Large intestine (tissue), 3 donors: ENCODE results near the gene FGF3. TPM values are rescaled to one million over a fixed set of nuclear protein-coding genes. Genes with fewer than 3 reads are reported as not detected.

Experiments used
- DNase-seq, 2 donors: peaks; one replicate each; pipeline versions ENCODE4 v3.0.0 to v3.0.0-alpha.2; 2013
- H3K27ac ChIP-seq: one replicate; pipeline ENCODE4 v1.5.1; 2013; ENCODE audit warnings: low read length
- H3K27me3 ChIP-seq: 2 replicates; pipeline ENCODE4 v1.6.1; 2013; ENCODE audit warnings: low read length; ENCODE audit not compliant: control insufficient read depth, insufficient read depth
- H3K36me3 ChIP-seq: 2 replicates; pipeline ENCODE4 v1.6.1; 2013; ENCODE audit warnings: low read length; ENCODE audit not compliant: control insufficient read depth, insufficient read depth
- H3K4me1 ChIP-seq: one replicate; pipeline ENCODE4 v1.6.1; 2013; ENCODE audit warnings: low read length; ENCODE audit not compliant: control insufficient read depth, insufficient read depth
- H3K4me3 ChIP-seq: one replicate; pipeline ENCODE4 v1.5.1; 2013; ENCODE audit warnings: low read length
- H3K9me3 ChIP-seq: one replicate; pipeline ENCODE4 v1.6.1; 2013; ENCODE audit warnings: mild to moderate bottlenecking, low read depth, low read length, moderate library complexity; ENCODE audit not compliant: control insufficient read depth
- WGBS: methylation state at CpG from one replicate; pipeline ENCODE4 v1.1.5; 2013; ENCODE audit warnings: low lambda C conversion rate; ENCODE audit not compliant: insufficient coverage; 5-methylcytosine and 5-hydroxymethylcytosine counted together
- polyA plus RNA-seq: library from polyadenylated mRNA; unstranded; fragments of 120-200 nt; gene quantifications from one replicate; pipeline ENCODE4 v1.2.1, GENCODE V29; 2013

Gene FGF3
- polyA plus RNA-seq, 1 donor, result not detected

DNA sequence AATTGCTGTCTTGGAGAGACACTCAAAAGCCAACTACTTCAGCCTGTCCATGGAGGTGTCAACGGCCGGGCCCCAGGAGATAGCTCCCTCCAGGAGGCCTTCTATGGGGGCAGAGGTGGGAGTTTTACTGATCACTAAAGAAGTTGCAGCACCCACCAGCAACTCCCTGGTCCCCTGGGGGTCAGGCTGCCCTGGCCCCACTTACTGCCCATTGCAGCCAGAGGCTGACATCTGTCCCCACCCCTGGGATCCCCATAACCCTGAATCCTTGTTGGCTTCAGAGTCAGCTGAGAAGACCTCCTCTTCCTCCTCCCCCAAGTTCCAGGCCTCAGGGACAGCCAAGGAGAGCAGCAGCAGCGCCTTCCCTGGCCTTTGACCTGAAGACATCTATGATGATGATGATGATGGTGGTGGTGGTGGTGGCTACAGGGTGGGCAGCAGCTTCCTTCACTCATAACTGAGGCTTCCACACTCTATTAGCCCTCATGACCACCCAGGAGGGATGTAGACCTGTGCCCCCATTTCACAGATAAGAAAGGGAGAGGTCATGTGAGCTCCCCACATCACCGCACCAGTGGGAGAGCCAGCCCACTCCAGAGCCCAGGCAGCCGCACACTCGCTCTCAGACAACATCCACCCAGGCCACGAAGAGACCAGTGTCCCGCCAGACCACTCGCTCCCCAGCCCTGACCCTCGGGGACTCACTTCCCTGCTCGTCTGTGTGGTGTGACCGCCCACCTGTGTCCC is 43.8 kb upstream of the FGF3 start:
- WGBS, result no CpG with 5 or more reads among the region's 12 CpGs
- DNase-seq, result no peak
- Histone ChIP-seq H3K27me3 (peaks cover 11% of the 10 kb centered on the region), H3K4me3 (no peak overlapping the region), H3K36me3 (no peaks in the 10 kb centered on the region), H3K9me3 (no peaks in the 10 kb centered on the region), H3K4me1 (no peaks in the 10 kb centered on the region), H3K27ac (no peak overlapping the region)

DNA sequence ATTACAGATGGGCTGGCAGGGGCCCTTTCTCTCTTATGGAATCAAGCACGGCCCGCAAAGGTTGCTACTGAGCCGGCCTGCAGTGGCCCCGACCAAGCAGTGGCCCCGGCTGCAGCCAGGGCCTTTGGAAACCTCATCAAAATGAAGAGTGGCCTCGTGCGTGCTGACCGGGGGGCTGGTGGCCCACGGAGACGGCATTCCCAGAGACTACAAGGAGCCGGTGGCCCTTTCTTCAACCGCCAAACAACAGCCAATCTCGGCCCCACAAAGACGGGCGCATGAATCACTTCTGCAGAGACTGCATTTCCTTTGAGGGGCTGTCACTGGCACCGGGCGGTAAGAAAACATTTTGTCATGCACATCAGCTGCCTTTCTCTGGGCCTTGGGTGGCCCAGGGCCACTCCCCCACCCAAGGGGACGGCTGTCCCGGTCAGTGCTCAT is 43.1 kb upstream of the FGF3 start:
- Histone ChIP-seq H3K4me1 (no peaks in the 10 kb centered on the region), H3K4me3 (no peak overlapping the region), H3K27me3 (peaks cover 5% of the 10 kb centered on the region), H3K27ac (no peak overlapping the region), H3K9me3 (no peaks in the 10 kb centered on the region), H3K36me3 (no peaks in the 10 kb centered on the region)
- WGBS, result 80% methylated on average over 1 of the region's 19 CpGs
- DNase-seq, result no peak

DNA sequence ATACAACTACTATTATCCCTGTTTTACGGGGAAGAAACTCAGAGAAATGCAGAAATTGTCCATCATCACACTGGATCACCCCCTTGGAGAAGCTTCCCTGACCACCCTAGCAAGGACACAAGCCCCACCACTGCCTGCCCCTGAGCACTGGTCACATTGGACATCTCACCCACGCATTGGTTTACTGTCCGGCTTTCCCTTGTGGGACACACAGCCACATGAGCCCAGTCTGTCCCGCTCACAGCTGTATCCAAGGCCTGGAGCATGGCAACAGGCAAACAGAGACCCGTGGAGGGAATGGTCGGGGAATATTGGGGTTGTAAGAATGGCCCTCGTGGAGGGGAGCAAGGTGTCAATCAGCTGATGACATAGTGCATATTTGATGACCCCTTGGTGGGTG is 42.7 kb upstream of the FGF3 start:
- no peak for DNase-seq
- no peaks in the 10 kb centered on the region for H3K4me1 ChIP-seq
- no CpG with 5 or more reads among the region's 7 CpGs for WGBS
- no peak overlapping the region for H3K4me3 ChIP-seq
- H3K27ac ChIP-seq, result no peak overlapping the region
- H3K27me3 ChIP-seq, result peaks cover 5% of the 10 kb centered on the region
- H3K36me3 ChIP-seq, result no peaks in the 10 kb centered on the region
- no peaks in the 10 kb centered on the region for H3K9me3 ChIP-seq

DNA sequence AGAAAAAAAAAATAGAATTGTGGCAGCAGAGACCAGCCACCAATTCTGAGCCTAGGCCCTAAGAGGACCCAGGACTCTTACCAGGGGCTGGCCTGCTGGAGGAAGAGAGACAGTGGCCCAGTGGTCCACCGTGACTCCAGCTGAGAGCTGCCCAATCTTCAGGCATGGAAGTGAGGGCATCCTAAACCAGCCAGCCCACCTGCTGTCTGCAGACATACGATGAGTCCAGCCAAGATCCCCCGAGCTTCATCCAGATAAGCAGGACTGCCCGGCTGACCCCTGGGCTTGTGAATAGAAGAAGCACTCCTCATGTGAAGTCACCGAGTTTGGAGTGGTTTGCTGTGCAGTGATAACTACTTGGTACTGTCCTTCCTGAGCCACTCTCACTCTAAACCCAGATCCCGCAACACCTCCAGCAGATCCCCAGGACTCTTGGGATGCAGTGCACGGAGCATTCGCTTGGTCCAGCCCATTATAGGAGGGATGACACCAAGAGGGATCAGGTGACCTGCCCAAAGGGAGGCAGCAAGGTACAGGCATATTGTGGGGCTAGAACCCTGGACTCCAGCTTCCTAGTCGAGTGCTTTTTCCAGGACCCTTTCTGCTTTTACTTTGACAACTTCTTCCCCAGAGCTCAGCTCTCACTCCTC is 41.7 kb upstream of the FGF3 start:
- no peak overlapping the region for H3K27ac ChIP-seq
- H3K9me3 ChIP-seq, result no peaks in the 10 kb centered on the region
- H3K4me3 ChIP-seq, result no peak overlapping the region
- H3K4me1 ChIP-seq, result no peaks in the 10 kb centered on the region
- no peaks in the 10 kb centered on the region for H3K36me3 ChIP-seq
- WGBS, result no CpG with 5 or more reads among the region's 9 CpGs
- DNase-seq, result no peak
- peaks cover 7% of the 10 kb centered on the region for H3K27me3 ChIP-seq

DNA sequence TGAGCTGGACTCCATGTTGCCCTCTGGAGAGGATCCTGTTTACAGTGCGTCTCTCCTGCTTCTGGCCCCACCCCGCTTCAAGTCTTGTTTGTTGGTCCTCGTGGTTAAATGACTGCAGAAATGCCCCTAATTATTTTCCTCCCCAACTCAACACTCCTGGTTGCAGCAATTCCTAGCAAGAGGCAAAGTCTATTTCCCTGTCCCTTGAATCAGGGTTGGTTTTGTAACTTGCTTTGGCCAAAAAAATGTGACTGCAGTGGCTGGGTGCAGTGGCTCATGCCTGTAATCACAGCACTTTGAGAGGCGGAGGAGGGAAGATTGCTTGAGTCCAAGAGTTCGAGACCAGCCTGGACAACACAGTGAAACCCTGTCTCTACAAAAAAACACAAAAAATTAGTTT is 41.0 kb upstream of the FGF3 start:
- no peak for DNase-seq
- no CpG with 5 or more reads among the region's 5 CpGs for WGBS
- no peaks in the 10 kb centered on the region for H3K36me3 ChIP-seq
- no peaks in the 10 kb centered on the region for H3K4me1 ChIP-seq
- no peaks in the 10 kb centered on the region for H3K9me3 ChIP-seq
- H3K27ac ChIP-seq, result no peak overlapping the region
- peaks cover 4% of the 10 kb centered on the region for H3K27me3 ChIP-seq
- no peak overlapping the region for H3K4me3 ChIP-seq

DNA sequence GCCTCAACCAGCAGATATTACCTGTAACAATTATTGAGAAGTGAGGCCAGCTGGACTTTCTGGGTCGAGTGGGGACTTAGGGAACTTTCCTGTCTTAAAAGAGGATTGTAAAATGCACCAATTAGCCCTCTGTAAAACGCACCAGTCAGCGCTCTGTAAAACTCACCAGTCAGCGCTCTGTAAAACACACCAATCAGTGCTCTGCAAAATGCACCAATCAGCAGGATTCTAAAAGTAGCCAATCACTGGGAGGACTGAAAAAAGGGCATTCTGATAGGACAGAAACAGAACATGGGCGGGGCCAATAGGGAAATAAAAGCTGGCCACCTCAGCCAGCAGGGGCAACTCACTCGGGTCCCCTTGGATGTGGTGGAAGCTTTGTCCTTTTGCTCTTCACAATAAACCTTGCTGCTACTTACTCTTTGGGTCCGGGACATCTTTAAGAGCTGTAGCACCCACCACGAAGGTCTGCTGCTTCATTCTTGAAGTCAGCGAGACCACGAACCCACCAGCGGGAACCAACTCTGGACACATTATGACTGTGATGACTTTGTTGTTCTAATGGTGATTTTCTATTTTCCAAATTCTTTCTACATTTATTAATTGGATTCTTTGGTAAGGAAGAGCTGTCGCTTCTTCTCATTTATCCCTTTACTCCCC is 40.2 kb upstream of the FGF3 start:
- Histone ChIP-seq H3K36me3 (no peaks in the 10 kb centered on the region), H3K4me1 (no peaks in the 10 kb centered on the region), H3K9me3 (no peaks in the 10 kb centered on the region), H3K27ac (no peak overlapping the region), H3K27me3 (peaks cover 4% of the 10 kb centered on the region), H3K4me3 (no peak overlapping the region)
- no CpG with 5 or more reads among the region's 12 CpGs for WGBS
- DNase-seq, result no peak

DNA sequence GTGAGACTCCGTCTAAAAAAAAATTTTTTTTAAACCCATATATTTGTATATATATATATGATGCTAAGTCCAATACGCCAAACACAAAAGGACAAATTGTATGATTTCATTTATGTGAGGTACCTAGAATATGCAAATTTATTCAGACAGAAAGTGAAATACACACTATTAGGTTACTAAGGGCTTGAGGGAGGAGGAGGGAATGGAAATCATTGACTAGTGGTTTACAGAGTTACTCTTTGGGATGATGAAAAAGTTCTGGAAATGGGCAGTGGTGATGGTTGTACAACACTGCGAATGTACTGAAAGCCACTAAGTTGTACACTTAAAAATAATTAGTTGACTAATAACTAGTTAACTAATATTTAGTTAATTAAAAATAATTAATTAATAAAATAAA is 36.2 kb upstream of the FGF3 start:
- H3K4me3 ChIP-seq, result no peak overlapping the region
- WGBS, result no CpG with 5 or more reads among the region's 3 CpGs
- peaks cover 22% of the 10 kb centered on the region for H3K27me3 ChIP-seq
- H3K36me3 ChIP-seq, result no peaks in the 10 kb centered on the region
- no peaks in the 10 kb centered on the region for H3K9me3 ChIP-seq
- DNase-seq, result no peak
- no peak overlapping the region for H3K27ac ChIP-seq
- no peaks in the 10 kb centered on the region for H3K4me1 ChIP-seq

DNA sequence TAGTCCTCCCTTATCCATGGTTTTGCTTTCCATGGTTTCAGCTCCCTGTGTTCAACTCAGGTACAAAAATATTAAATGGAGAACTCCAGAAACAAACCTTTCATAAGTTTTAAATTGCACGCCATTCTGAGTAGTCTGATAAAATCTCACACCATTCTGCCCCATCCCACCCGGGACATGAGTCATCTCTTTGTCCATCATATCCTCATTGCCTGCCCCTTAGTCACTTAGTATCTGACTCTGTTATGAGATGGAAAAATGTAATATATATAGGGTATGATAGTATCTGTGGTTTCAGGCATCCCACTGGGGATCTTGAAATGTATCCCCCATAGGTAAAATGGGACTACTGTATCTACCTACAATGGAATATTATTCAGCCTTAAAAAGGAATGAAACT is 35.5 kb upstream of the FGF3 start:
- H3K9me3 ChIP-seq, result no peaks in the 10 kb centered on the region
- no peak overlapping the region for H3K4me3 ChIP-seq
- no peak overlapping the region for H3K27ac ChIP-seq
- H3K36me3 ChIP-seq, result no peaks in the 10 kb centered on the region
- WGBS, result no CpG with 5 or more reads among the region's 2 CpGs
- no peaks in the 10 kb centered on the region for H3K4me1 ChIP-seq
- H3K27me3 ChIP-seq, result peaks cover 21% of the 10 kb centered on the region
- DNase-seq, result no peak

DNA sequence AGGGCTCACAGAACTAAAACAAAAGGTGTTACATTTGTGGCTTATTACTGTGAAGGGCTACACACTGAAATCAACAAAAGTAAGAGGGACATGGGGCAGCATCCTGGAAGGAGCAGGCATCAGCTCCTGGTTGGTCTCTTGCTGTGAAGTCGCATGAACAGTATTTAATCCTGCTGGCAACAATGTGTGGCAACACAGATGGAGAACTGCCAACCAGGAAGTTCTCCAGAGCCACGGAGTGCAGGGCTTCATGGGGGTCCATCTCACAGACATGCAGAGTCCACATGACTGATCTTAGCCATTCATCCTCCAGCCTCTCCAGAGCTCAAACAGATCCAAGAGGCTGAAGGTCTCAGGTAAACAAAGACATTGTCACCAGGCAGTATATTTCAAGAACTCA is 32.8 kb upstream of the FGF3 start:
- Histone ChIP-seq H3K9me3 (no peaks in the 10 kb centered on the region), H3K4me3 (no peak overlapping the region), H3K36me3 (no peaks in the 10 kb centered on the region), H3K27me3 (peaks cover 20% of the 10 kb centered on the region), H3K27ac (no peak overlapping the region), H3K4me1 (no peaks in the 10 kb centered on the region)
- WGBS, result no CpG with 5 or more reads among the region's 2 CpGs
- DNase-seq, result no peak

DNA sequence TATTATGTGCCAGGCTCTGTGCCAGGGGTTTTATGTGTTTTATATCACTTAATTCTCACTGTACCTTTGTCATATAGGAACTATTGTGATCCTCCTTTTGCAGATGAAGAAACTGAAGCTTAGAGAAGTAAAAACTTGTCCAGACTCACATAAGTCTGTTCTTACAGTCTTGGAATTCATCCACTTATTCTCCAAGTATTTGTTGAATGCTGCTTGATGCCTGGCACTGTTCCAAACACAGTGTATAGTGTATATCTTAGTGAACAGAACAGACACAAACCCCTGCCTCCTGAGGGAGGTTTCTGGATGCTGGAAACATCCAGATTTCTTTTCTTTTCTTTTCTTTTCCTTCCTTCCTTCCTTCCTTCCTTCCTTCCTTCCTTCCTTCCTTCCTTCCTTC is 29.0 kb upstream of the FGF3 start:
- H3K4me1 ChIP-seq, result no peaks in the 10 kb centered on the region
- no peaks in the 10 kb centered on the region for H3K36me3 ChIP-seq
- peaks cover 18% of the 10 kb centered on the region for H3K27me3 ChIP-seq
- H3K9me3 ChIP-seq, result no peaks in the 10 kb centered on the region
- peak; percentile 37 to 41 for DNase-seq
- H3K27ac ChIP-seq, result no peak overlapping the region
- no peak overlapping the region for H3K4me3 ChIP-seq
